Endothelial cell (in vitro differentiated cells): ENCODE measurements around the gene MKNK1. TPM values are rescaled to one million over a fixed set of nuclear protein-coding genes. Genes with fewer than 3 reads are reported as not detected.
A peak's percentile ranks its signal among the peaks of the same experiment; 100 is the strongest.

ENCODE experiments used
- DNase-seq: peaks from one replicate; pipeline ENCODE4 v3.0.0; 2021; ENCODE audit warnings: low spot score
- H3K27ac Mint-ChIP-seq: one replicate; pipeline ENCODE4 v1.8.0; 2021; ENCODE audit warnings: mixed read lengths, inconsistent platforms; ENCODE audit not compliant: unreplicated experiment
- H3K27me3 Mint-ChIP-seq: one replicate; pipeline ENCODE4 v1.8.0; 2021; ENCODE audit warnings: mild to moderate bottlenecking, moderate library complexity, mixed read lengths, inconsistent platforms; ENCODE audit not compliant: unreplicated experiment
- H3K36me3 Mint-ChIP-seq: one replicate; pipeline ENCODE4 v1.8.0; 2021; ENCODE audit warnings: mild to moderate bottlenecking, low read depth, mixed read lengths, inconsistent platforms; ENCODE audit not compliant: unreplicated experiment
- H3K4me1 Mint-ChIP-seq: one replicate; pipeline ENCODE4 v1.8.0; 2021; ENCODE audit warnings: mild to moderate bottlenecking, mixed read lengths, inconsistent platforms; ENCODE audit not compliant: unreplicated experiment
- H3K4me3 Mint-ChIP-seq: one replicate; pipeline ENCODE4 v1.8.0; 2021; ENCODE audit warnings: mild to moderate bottlenecking, mixed read lengths, inconsistent platforms; ENCODE audit not compliant: unreplicated experiment
- H3K9me3 Mint-ChIP-seq: one replicate; pipeline ENCODE4 v1.8.0; 2021; ENCODE audit warnings: mixed read lengths, inconsistent platforms; ENCODE audit not compliant: unreplicated experiment
- CTCF ChIP-seq: fragments of 200-600 bp; sonication (generic); IDR thresholded peaks from one replicate; pipeline ENCODE4 v1.5.0; 2021; ENCODE audit warnings: antibody characterized with exemption; ENCODE audit not compliant: unreplicated experiment
- total RNA-seq: library from RNA; stranded (reverse); fragmentation: NEBNext Ultra II Directional; extraction: Animal tissue kit (Norgen Biotek cat#: 25700); gene quantifications from one replicate; pipeline ENCODE4 v1.2.1, GENCODE V29; 2021; ENCODE audit not compliant: unreplicated experiment

The MKNK1 gene
- total RNA-seq, 1 donor from 2014 or later = 57.9 TPM

- no peak for DNase-seq
- peaks cover 22% of the 10 kb centered on the region for H3K36me3 Mint-ChIP-seq
- H3K27me3 Mint-ChIP-seq = peaks cover 1% of the 10 kb centered on the region
- no peak overlapping the region for H3K4me3 Mint-ChIP-seq
- H3K27ac Mint-ChIP-seq = no peak overlapping the region
- TF ChIP-seq CTCF = no peak
- no peaks in the 10 kb centered on the region for H3K9me3 Mint-ChIP-seq
- no peaks in the 10 kb centered on the region for H3K4me1 Mint-ChIP-seq
These were observed 39.3 kb upstream of the MKNK1 start for GRCh38 chr1:46643368-46643775.

- no peaks in the 10 kb centered on the region for H3K9me3 Mint-ChIP-seq
- TF ChIP-seq CTCF = no peak
- peaks cover 17% of the 10 kb centered on the region for H3K36me3 Mint-ChIP-seq
- no peak for DNase-seq
- peaks cover 1% of the 10 kb centered on the region for H3K27me3 Mint-ChIP-seq
- H3K4me3 Mint-ChIP-seq = no peak overlapping the region
- no peak overlapping the region for H3K27ac Mint-ChIP-seq
- H3K4me1 Mint-ChIP-seq = no peaks in the 10 kb centered on the region
These were observed 38.1 kb upstream of the MKNK1 start for GRCh38 chr1:46642115-46642680.

- peak overlapping the region; percentile 25 for H3K27ac Mint-ChIP-seq
- H3K4me3 Mint-ChIP-seq = no peak overlapping the region
- peaks cover 21% of the 10 kb centered on the region for H3K36me3 Mint-ChIP-seq
- no peak for DNase-seq
- H3K4me1 Mint-ChIP-seq = no peaks in the 10 kb centered on the region
- H3K9me3 Mint-ChIP-seq = no peaks in the 10 kb centered on the region
- TF ChIP-seq CTCF = no peak
- peaks cover 1% of the 10 kb centered on the region for H3K27me3 Mint-ChIP-seq
These were observed 35.5 kb upstream of the MKNK1 start for GRCh38 chr1:46639547-46639946.

GRCh38 chr1:46638921-46639320 lies 34.9 kb upstream of the MKNK1 start:
- no peak for DNase-seq
- no peaks in the 10 kb centered on the region for H3K9me3 Mint-ChIP-seq
- no peak for TF ChIP-seq CTCF
- H3K4me3 Mint-ChIP-seq = peak overlapping the region; percentile 15
- H3K27me3 Mint-ChIP-seq = peaks cover 1% of the 10 kb centered on the region
- H3K36me3 Mint-ChIP-seq = peaks cover 23% of the 10 kb centered on the region
- H3K4me1 Mint-ChIP-seq = no peaks in the 10 kb centered on the region
- peak overlapping the region; percentile 6 for H3K27ac Mint-ChIP-seq

GRCh38 chr1:46637444-46638083 lies 33.5 kb upstream of the MKNK1 start:
- H3K9me3 Mint-ChIP-seq = no peaks in the 10 kb centered on the region
- no peak overlapping the region for H3K4me3 Mint-ChIP-seq
- peaks cover 28% of the 10 kb centered on the region for H3K36me3 Mint-ChIP-seq
- no peak for TF ChIP-seq CTCF
- peaks cover 1% of the 10 kb centered on the region for H3K27me3 Mint-ChIP-seq
- no peaks in the 10 kb centered on the region for H3K4me1 Mint-ChIP-seq
- no peak for DNase-seq
- H3K27ac Mint-ChIP-seq = no peak overlapping the region
